SU-DHL-6 (cell line): Measurements from ENCODE around the gene LARP4B.

ENCODE experiments used
- EZH2phosphoT487 ChIP-seq: fragments of 200-600 bp; sonication (generic), shearing (Covaris generic); conservative IDR thresholded peaks from 2 replicates; pipeline ENCODE4 v1.6.1; 2018; ENCODE audit warnings: mild to moderate bottlenecking, antibody characterized with exemption, low read length, moderate library complexity, mixed read lengths
- TF ChIP-seq, protein P1 (sequence below): fragments of 200-600 bp; sonication (generic); IDR thresholded peaks from one replicate; pipeline ENCODE4 v1.5.1; 2017; ENCODE audit warnings: antibody characterized with exemption, mild to moderate bottlenecking, low read length, moderate library complexity; ENCODE audit not compliant: insufficient read depth, poor library complexity, severe bottlenecking

DNA sequence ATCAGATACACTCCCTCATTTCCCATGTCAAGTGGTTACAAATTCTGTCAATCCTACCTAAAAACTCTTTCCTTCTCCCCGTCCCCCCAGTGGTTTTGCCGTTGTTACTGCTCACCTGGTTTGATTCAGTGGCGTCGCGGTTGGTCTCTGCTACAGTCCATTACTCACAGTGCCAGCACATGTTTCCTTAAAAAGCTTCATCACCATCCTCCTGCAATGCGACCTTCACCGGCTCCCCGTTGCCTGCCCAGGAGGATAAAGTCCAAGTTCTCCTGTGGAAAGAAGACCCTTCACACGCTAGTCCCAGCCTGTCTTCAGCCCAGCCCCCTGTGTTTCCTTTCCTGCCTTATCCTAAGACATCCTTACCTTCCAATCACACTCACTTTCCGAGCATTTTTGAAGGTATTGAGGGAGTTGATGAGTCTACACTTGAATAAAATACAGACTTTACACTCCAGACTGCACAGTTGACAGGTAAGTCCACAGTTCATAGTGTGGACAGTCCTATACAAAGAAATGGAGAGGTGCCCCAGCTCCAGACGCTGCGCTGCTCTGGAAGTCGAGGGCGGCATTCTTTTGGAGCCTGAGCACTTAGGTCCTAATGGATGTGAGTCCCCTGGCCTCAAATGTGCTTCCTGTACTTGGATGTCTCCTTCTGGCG lies 3.4 kb upstream of the LARP4B start:
- TF ChIP-seq, protein P1, sequence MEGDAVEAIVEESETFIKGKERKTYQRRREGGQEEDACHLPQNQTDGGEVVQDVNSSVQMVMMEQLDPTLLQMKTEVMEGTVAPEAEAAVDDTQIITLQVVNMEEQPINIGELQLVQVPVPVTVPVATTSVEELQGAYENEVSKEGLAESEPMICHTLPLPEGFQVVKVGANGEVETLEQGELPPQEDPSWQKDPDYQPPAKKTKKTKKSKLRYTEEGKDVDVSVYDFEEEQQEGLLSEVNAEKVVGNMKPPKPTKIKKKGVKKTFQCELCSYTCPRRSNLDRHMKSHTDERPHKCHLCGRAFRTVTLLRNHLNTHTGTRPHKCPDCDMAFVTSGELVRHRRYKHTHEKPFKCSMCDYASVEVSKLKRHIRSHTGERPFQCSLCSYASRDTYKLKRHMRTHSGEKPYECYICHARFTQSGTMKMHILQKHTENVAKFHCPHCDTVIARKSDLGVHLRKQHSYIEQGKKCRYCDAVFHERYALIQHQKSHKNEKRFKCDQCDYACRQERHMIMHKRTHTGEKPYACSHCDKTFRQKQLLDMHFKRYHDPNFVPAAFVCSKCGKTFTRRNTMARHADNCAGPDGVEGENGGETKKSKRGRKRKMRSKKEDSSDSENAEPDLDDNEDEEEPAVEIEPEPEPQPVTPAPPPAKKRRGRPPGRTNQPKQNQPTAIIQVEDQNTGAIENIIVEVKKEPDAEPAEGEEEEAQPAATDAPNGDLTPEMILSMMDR, result no peak
- no peak for TF ChIP-seq EZH2phosphoT487
